ENCODE measurements around the gene CTAGE1. TPM values are rescaled to one million over a fixed set of nuclear protein-coding genes. Genes with fewer than 3 reads are reported as not detected.

CTAGE1 gene, protein sequence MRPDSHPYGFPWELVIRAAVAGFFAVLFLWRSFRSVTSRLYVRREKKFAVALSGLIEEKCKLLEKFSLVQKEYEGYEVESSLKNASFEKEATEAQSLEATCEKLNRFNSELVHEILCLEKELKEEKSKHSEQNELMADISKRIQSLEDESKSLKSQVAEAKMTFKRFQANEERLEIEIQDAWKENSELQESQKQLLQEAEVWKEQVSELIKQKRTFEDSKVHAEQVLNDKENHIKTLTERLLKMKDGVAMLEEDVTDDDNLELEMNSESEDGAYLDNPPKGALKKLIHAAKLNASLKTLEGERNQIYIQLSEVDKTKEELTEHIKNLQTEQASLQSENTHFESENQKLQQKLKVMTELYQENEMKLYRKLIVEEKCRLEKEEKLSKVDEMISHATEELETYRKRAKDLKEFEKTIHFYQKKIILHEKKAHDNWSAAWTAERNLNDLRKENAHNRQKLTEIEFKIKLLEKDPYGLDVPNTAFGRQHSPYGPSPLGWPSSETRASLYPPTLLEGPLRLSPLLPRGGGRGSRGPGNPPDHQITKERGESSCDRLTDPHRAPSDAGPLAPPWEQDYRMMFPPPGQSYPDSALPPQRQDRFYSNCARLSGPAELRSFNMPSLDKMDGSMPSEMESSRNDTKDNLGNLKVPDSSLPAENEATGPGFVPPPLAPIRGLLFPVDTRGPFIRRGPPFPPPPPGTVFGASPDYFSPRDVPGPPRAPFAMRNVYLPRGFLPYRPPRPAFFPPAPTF
- not detected in 2 replicates for total RNA-seq

DNA sequence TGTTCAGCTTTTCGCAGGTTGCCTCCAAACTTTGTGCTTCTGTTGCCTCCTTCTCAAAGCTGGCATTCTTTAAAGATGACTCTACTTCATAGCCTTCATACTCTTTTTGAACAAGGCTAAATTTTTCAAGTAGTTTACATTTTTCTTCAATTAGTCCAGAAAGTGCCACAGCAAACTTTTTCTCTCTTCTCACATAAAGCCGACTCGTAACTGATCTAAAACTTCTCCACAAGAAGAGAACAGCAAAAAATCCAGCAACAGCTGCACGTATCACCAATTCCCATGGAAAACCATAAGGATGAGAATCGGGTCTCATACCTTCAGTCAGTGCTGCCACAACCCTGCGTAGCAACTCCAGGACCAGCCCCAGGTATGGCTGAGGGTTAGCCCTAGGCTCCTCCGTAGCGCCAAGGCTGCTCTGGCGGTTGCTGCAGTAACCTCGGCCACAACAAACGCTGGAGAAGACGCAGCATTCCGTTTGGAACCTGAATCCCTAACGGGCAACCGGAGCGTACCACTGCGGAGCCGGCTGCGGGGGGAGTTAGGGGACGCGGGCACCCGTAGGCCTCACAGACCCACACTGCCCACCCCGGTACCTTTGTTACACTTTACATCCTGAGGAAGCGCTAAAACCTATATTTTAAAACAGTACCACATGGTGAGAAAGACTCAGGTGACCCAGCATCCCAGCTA lies at the start of gene CTAGE1:
TSS of gene CTAGE1 (minus strand) at position 420 of the 693 bp plus-strand sequence. CDS start at position 316, 104 bp downstream.

Other genes starting within 250 kb of the CTAGE1 start
- 0.08 and 1.0 TPM in 2 replicates for gene GATA6, start 248.3 kb downstream of the CTAGE1 start, total RNA-seq

All from hair follicular keratinocyte (primary cell).